Fibroblast of skin of scalp (primary cell): ENCODE data around the gene HIBCH.
A peak's percentile ranks its signal among the peaks of the same experiment; 100 is the strongest.
"Not testable (repeated sequence)": the region's sequence is repeated elsewhere in the genome, so short reads cannot be mapped to it uniquely, and the experiment has no call there.

Experiments used
- DNase-seq: peaks from one replicate; pipeline ENCODE4 v3.0.0-alpha.2; 2013

The HIBCH gene

DNA sequence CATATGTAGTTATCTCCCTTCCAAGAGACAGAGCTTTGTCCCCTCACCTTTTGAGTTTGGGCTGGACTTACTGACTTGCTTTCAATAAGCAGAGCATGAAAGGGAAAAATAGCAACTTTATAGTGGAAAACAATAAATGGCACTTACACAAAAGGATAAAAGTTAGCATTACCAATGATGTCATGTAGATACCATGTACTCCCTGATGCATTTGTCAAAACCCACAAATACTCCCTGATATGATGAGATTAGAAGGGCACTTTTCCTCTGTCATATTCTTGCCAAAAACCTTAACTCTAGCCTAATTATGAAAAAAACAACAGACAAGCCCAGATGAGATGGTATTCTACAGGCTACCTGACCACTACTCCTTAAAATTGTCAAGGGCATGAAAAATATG lies 16.0 kb downstream of the HIBCH start:
- no peak for DNase-seq

GRCh38 chr2:190302052-190302451 lies 17.6 kb downstream of the HIBCH start:
- no peak for DNase-seq

DNA sequence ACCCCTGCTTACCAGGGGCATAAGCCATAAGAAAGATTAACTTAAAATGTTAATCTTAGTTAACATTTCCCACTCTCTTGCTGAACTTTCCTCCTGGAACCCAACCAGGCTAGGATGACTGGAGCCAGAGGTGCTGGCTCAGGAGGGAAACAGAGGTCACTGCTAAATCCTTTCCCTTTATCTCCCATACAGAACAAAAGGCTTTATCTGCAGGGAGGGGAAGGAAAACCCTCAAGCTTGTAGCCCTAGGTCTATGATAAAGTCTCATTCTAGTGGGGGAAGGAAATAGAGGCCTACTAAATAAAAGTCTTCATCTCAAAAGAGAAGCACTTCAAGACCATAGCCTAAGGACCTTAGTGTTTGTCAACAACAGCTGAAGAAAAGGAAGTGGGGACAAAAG lies 18.6 kb downstream of the HIBCH start:
- no peak for DNase-seq

DNA sequence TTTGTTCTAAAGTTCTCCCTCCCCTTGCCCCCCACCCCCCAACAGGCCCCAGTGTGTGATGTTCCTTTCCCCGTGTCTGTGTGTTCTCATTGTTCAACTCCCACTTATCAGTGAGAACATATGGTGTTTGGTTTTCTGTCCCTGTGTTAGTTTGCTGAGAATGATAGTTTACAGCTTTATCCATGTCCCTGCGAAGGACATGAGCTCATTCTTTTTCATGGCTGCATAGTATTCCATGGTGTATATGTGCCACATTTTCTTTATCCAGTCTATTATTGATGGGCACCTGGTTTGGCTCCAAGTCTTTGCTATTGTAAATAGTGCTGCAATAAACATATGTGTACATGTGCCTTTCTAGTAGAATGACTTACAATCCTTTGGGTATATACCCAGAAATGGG lies 21.7 kb downstream of the HIBCH start:
- DNase-seq: not testable (repeated sequence)

DNA sequence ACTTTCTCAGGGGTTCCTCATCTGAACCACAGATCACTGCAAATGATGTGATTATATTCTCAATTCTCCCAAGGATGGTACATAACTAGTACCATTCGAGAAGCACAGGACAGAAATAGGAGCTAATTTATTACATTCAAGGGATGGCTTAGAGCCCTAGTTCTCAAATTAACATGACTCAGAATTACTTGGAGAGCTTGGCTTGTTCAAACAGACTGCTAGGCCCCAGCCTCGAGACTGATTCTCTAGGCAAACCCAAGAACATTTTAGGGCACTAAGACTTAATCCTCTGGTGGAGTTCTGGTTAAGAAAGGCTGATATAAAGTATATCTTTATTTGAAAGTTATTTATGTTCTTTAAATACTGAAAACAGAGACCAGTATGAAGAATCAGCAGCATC lies 35.8 kb downstream of the HIBCH start:
- no peak for DNase-seq

DNA sequence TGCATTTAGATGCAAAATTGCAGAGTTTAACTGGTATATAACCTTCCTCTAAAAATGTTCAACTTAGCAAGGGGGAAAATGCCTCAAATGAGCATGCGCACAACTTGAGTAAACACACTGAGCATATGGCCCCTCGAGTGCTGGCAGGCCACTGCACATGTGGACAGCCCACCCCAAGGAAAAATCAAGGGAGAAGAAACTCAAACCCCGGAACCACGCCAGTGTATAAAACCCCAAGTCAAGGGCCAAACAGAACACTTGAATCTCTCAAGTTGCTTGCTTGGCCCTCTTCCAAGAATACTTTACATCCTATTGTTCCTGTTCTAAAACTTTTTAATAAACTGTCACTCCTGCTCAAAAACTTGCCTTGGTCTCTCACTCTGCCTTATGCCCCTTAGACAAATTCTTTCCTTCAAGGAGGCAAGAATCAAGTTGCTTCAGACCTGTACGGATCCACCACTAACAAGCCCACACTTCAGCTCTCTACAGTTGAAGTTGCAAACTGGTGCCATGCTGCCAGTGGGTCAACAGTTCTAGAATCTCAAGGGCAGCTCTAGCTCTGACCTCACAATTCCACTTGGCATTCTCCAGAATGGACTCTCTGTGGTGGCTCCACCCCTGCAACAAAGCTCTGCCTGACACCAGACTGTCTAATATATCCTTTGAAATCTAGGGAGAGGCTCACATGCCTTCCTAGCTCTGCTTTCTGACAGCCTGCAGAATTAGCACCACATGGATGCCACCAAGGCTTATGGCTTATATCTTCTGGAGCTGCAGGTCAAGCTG lies 38.9 kb downstream of the HIBCH start:
- DNase-seq: no peak

DNA sequence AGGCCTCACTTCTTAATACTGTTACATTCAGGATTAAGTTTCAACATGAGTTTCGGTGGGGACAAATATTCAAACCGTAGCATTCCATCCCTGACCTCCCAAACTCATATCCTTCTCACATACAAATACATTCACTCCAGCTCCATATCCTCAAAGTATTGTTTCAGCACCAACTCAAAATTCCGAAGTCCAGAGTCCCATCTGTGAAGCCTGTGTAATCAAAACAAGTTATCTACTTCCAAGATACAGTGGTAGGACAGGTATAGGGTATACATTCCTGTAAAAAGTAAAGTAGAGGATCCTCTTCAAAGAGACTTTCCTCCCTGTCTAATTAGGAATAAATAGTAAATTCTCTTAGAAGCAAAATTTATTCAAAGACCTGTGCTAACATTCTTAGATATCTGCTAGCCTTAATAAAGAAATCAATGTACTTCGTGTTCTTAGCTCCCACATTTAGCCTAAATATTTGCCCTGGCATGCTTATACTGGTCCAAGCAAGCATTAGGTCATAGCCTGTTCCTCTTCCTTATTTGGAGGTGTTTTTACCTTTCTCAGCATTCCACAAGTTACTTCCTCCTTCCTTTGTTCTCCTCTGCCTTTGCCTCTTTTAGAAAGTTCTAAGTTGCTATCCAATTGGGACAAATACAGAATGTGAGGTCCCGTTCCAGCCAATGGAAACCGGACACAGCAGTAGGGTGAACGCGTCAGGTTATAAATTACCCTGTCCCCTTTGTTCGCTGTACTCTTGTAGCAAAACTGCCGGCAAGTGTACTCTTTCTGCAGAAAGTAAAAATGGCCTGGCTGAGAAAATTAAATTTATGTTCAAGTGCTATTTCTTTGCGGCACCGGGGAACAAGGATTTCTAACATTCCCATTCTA lies 40.1 kb downstream of the HIBCH start:
- not testable (repeated sequence) for DNase-seq

GRCh38 chr2:190277234-190278112 lies 42.2 kb downstream of the HIBCH start:
- DNase-seq: peak; percentile 50

DNA sequence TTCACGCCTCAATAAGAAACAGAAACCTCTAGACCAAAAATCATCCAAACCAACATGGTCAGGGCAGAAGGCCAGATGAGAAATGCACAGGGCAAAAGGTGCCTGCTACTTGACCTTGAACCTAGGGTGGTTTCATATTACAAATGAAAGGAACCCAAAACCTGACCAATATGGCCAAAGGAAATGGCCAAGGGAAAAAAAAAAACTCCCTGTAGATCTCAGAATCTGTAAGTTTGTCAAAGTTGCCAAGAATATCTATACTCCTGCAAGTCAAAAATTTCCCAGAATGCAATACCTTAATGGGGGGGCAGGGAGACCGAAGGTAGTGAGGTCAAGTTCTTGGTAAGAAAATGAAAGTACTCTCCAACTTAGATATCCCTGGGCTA lies 47.2 kb downstream of the HIBCH start:
- DNase-seq: no peak

GRCh38 chr2:190271783-190272456 lies 47.7 kb downstream of the HIBCH start:
- DNase-seq: no peak

- no peak for DNase-seq
Observed at GRCh38 chr2:190270298-190270697, 49.3 kb downstream of the HIBCH start.

DNA sequence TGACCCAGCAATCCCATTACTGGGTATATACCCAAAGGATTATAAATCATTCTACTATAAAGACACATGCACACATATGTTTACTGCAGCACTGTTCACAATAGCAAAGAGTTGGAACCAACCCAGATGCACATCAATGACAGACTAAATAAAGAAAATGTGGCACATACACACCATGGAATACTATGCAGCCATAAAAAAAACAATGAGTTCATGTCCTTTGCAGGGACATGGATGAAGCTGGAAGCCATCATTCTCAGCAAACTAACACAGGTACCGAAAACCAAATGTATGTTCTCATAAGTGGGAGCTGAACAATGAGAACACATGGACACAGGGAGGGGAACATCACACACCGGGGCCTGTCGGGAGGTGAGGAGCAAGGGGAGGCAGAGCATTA lies 49.9 kb downstream of the HIBCH start:
- not testable (repeated sequence) for DNase-seq

DNA sequence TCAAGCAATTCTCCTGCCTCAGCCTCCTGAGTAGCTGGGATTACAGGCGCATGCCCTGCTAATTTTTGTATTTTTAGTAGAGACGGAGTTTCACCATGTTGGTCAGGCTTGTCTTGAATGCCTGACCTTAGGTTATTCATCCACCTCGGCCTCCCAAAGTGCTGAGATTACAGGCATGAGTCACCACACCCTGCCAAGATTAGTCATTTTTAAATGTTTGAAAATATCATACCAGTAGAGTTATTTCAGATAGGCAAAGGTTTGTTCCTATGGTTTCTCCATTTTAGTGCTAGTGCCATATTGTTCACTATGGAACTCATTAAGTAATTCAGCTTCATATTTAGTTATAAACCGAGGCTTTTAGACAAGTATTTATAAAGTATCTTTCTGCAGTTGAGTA lies 52.3 kb downstream of the HIBCH start:
- DNase-seq: peak; percentile 55

- DNase-seq: no peak
Observed at GRCh38 chr2:190266314-190266713, 53.3 kb downstream of the HIBCH start.

DNA sequence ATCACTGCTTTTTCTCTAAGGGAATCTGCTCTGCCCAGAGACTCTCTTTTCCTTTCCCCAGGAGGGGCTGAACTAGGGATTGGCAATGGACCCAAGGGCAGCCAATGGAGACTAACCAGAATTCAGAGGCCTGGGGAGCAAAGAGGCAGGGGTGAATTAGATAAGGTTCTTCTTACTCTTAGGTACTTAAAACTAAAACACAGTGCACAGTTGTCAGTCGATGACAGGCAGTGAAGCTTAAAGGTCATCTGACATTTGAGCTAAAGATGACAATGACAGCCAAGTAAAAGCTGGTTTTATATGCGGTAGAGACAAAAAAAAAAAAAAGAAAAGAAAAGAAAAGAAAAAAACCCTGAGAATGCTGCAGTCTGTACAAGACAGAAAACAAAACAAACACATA lies 57.8 kb downstream of the HIBCH start:
- no peak for DNase-seq

GRCh38 chr2:190256087-190256486 lies 63.5 kb downstream of the HIBCH start:
- no peak for DNase-seq

DNA sequence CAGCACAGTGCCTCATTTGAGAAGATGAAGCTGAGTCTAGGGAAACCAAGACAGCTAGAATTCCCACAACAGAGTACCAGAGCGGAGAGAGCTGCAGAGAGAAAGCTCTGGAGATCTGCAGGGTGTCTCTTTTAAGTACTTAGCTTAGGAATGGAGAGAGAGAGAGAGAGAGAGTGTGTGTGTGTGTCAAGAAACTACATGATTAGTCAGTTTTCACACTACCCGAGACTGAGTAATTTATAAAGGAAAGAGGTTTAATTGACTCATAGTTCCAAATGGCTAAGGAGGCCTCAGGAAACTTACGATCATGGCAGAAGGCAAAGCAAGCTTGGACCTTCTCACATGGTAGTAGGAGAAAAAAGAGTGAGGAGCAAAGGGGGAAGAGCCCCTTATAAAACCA lies 64.0 kb downstream of the HIBCH start:
- DNase-seq: no peak

- no peak for DNase-seq
Observed at GRCh38 chr2:190254063-190254850, 65.4 kb downstream of the HIBCH start.

- no peak for DNase-seq
Observed at GRCh38 chr2:190250421-190250820, 69.2 kb downstream of the HIBCH start.

DNA sequence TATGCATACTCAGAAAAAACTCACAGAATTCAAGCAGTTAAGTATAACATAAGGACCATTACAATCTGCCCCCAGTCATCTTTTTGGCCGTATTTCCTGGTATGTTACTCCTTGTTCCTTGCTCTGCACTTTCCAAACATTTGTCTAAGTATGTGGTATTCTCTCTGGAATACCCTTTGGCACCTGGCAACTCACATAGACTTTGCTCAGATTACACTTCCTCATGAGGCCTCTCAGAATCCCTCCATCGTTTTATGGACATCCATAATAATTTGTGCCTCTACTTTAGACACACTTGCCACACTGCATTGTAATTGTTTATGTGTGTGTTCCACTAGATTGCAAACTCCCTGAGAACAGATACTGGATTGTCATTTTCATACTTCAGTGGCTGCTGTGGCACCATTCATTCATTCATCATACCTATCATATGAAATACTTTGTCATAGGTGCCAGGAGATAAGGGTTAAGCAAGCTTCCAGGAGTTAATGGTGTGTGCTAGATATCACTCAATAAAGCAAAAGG lies 84.0 kb downstream of the HIBCH start:
- no peak for DNase-seq

GRCh38 chr2:190235101-190235500 lies 84.5 kb downstream of the HIBCH start:
- peak; percentile 22 for DNase-seq
